GM12865 (cell line): ENCODE data around the gene IL1RAPL2.
"Not testable (repeated sequence)": the region's sequence is repeated elsewhere in the genome, so short reads cannot be mapped to it uniquely, and the experiment has no call there.

Experiments
- DNase-seq: peaks from one replicate; pipeline ENCODE4 v3.0.0; 2010; ENCODE audit warnings: low read depth
- H3K4me3 ChIP-seq: 2 replicates; pipeline ENCODE4 v1.5.1; 2011; ENCODE audit warnings: mild to moderate bottlenecking, low read depth, low read length, control low read depth
- TF ChIP-seq, protein P1 (sequence below): IDR thresholded peaks from 2 replicates; pipeline ENCODE4 v1.5.1; 2011; ENCODE audit warnings: low read length, control low read depth, low read depth, inconsistent platforms; ENCODE audit not compliant: insufficient read depth; ENCODE audit errors: missing control alignments

IL1RAPL2 gene

DNA sequence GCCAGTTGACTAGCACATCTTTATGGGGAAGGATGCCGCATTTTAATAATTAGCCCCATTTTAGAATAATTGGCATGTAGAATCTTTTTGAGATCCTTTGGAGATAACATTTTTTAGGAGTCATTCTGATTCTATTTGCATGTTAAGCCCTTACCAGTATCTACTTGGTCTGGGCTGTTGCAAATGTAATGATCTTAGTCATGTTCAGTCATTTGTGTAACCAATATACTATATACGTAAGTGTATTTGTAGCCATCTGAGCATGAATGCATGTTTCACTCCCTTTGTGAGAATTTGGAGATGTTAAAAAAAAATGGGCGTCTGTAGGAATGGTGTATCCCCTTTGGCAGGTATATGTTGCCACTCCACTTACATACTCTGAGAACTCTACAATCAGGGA lies 535.4 kb downstream of the IL1RAPL2 start:
- no peak overlapping the region for H3K4me3 ChIP-seq
- peak; percentile 21 for DNase-seq
- TF ChIP-seq, protein P1, sequence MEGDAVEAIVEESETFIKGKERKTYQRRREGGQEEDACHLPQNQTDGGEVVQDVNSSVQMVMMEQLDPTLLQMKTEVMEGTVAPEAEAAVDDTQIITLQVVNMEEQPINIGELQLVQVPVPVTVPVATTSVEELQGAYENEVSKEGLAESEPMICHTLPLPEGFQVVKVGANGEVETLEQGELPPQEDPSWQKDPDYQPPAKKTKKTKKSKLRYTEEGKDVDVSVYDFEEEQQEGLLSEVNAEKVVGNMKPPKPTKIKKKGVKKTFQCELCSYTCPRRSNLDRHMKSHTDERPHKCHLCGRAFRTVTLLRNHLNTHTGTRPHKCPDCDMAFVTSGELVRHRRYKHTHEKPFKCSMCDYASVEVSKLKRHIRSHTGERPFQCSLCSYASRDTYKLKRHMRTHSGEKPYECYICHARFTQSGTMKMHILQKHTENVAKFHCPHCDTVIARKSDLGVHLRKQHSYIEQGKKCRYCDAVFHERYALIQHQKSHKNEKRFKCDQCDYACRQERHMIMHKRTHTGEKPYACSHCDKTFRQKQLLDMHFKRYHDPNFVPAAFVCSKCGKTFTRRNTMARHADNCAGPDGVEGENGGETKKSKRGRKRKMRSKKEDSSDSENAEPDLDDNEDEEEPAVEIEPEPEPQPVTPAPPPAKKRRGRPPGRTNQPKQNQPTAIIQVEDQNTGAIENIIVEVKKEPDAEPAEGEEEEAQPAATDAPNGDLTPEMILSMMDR, result no peak

DNA sequence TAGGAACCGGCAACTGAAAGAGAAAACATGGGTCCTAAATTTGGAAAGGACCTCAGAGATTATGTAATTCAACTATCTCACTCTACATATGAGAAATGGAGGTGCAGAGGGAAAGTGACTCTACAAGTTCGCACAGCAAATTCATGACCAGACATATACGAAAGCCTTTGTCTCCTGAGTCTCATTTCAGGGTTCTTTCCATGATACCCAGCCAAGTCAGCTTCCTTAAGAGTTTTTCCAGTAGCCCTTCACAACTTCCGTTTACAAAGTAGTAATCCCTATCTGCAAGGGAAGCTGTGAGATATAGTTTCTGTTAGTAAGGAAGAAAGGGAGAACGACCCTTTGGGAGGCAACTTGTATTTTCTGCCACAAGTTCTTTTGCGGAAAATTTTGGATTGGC lies 543.9 kb downstream of the IL1RAPL2 start:
- TF ChIP-seq, protein P1, result no peak
- no peak overlapping the region for H3K4me3 ChIP-seq
- DNase-seq, result no peak

DNA sequence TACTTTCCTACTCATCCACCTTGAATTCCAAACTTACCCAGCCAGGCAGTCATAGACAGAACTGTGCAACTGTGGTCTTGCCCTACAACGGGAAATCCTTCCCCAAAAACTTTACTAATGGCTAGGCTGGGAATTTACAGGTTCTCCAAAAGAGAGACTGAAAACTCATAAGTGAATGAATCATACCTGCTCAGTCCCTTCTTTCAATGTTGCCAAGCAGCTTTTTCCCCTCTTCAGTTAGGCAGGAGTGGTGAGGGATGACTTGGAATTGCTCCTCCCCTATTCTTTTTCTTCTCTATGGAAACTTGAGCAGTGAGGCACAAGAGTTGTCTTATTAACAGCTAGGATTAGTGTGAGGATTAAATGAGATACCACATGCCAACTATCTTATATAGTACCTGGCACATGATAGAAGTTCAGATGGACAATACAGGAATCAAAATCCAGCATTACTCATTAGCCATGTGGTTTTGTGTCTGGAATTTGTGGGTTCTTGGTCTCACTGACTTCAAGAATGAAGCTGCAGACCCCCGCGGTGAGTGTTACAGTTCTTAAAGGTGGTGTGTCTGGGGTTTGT lies 548.6 kb downstream of the IL1RAPL2 start:
- H3K4me3 ChIP-seq, result no peak overlapping the region
- DNase-seq, result no peak
- TF ChIP-seq, protein P1, result no peak

DNA sequence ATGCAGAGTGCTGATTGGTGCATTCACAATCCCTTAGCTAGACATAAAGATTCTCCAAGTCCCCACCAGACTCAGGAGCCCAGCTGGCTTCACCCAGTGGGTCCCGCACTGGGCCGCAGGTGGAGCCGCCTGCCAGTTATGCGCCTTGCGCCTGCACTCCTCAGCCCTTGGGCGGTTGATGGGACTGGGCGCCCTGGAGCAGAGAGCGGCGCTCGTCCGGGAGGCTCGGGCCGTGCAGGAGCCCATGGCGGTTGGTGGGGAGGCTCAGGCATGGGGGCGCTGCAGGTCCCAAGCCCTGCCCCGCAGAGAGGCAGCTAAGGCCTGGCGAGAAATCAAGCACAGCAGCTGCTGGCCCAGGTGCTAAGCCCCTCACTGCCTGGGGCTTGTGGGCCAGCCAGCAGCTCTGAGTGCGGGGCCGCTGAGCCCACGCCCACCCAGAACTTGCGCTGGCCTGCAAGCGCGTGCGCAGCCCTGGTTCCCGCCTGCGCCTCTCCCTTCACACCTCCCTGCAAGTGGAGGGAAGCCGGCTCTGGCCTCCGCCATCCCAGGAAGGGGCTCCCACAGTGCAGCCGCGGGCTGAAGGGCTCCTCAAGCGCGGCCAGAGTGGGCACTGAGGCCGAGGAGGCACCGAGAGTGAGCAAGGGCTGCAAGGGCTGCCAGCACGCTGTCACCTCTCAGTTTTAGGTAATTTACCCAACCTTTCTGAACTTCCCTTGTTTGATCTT lies 549.8 kb downstream of the IL1RAPL2 start:
- H3K4me3 ChIP-seq, DNase-seq: not testable (repeated sequence)

DNA sequence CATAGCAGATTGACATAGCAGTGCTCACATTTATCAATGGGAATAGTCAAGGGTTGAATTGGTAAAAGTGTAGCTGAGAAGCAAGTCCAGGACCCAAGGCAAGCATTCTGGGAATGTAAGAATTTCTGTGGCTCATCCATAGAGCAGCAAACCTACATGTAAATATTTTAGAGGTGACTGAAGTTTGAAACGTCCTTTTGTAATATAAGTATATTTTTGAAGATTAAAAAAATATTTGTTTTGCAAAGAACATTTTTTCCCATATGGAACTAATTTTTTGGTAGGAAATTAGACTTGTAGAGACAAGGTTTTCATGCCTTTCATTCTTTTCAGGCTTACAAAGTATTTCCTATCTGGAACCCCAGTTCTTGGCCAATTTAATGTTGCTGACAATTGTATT lies 550.5 kb downstream of the IL1RAPL2 start:
- TF ChIP-seq, protein P1, result no peak
- DNase-seq, result no peak
- no peak overlapping the region for H3K4me3 ChIP-seq

DNA sequence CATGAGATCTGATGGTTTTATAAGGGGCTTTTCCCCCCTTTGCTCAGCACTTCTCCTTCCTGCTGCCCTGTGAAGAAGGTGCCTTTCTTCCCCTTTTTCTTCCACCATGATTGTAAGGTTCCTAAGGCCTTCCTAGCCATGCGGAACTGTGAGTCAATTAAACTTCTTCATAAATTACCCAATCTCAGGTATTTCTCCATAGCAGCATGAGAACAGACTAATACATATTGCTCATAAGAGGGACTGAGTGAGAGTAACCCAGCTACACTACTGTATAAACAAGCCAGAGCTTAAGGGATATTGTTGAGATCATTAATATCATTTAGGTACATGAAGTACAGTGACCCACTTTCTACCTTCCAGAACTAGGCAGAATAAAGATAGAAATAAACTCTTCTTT lies 551.6 kb downstream of the IL1RAPL2 start:
- TF ChIP-seq, protein P1, result no peak
- H3K4me3 ChIP-seq, result no peak overlapping the region
- no peak for DNase-seq

DNA sequence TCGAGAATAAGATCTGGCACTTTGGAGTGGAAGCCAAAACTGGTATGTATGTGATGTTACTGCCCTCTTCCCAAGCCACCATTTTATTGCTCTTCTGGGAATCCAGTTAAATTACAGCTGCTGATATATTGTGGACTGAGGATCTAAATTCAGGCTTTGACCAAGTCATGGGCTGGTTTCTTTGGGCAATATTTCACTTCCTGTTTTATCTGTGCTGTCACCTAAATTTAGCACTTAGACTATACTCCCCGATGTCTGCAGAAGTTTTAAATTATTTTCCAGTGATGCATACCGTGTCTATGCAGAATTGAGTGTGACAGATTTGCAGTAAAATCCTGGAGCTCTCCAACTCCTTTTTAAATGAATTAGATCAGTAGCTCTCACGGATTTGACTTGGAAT lies 554.5 kb downstream of the IL1RAPL2 start:
- no peak for DNase-seq

More for the DNA sequence above, 554.5 kb downstream of the IL1RAPL2 start:
- TF ChIP-seq, protein P1, result no peak
- H3K4me3 ChIP-seq, result no peak overlapping the region
